GM18861 (cell line): Measurements from ENCODE around the gene RELN.
"Not testable (repeated sequence)": the region's sequence is repeated elsewhere in the genome, so short reads cannot be mapped to it uniquely, and the experiment has no call there.

Source experiments
- ATAC-seq: cut with Tn5 transposase; IDR thresholded peaks from one replicate; pipeline ENCODE4 v1.9.1; 2021; ENCODE audit not compliant: unreplicated experiment

Gene RELN

GRCh38 chr7:103947026-103947655, 42.3 kb downstream of the RELN start:
- ATAC-seq, result no peak

GRCh38 chr7:103944230-103944900, 45.1 kb downstream of the RELN start:
- no peak for ATAC-seq

- ATAC-seq, result no peak
These were observed 47.5 kb downstream of the RELN start for GRCh38 chr7:103941976-103942375.

- no peak for ATAC-seq
These were observed 48.8 kb downstream of the RELN start for GRCh38 chr7:103940382-103941268.

DNA sequence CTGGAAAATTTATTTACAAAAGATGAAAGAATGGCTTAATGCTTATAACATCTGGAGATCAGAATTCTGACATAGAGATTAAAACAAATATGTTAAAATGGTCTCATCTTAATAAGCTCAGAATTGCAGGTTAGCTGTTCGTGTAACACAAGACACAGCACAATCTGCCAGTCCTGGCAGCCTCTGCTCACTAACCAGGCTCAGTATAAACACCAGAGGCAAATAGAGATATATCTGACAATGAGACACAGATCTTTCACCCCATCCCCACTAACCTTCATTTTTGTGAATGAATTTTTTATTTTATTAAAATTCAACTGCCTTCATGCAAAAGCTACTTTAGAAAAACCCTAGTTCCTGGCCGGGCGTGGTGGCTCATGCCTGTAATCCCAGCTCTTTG, 51.8 kb downstream of the RELN start:
- ATAC-seq, result no peak

DNA sequence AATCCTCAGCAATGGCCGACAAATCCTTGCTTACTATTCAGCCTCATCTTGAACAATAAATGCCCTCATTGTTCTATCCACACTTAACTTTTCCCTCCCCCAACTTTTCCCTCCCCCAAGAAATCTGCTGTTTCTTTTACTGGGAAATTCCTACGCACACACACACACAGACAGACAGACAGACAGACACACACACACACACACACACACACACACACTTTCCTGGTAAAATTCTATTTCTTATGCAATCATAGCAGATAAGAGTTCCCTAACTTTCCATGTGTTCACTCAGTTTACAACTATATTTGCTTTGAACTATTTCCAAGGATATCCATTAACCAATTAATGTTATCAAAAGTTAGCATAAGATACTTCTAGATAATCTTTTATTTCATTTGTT, 52.9 kb downstream of the RELN start:
- no peak for ATAC-seq

- no peak for ATAC-seq
These were observed 55.0 kb downstream of the RELN start for GRCh38 chr7:103934508-103934907.

DNA sequence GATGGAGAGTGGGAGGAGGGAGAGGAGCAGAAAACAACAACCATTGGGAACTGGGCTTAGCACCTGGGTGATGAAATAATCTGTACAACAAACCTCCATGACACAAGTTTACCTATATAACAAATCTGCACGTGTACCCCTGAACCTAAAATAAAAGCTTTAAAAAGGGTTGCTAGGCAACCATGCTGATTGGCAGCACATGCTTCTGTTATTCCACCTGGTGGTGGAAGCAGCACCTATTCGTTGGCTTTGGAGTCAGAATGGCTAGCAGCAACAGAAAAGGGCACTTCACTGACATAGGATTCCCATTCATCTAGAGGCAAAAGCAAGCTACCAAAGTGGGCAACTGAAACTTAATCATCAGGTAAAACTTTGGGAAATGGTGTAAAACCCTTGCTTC, 57.1 kb downstream of the RELN start:
- ATAC-seq, result no peak

GRCh38 chr7:103929901-103930311, 59.6 kb downstream of the RELN start:
- no peak for ATAC-seq

DNA sequence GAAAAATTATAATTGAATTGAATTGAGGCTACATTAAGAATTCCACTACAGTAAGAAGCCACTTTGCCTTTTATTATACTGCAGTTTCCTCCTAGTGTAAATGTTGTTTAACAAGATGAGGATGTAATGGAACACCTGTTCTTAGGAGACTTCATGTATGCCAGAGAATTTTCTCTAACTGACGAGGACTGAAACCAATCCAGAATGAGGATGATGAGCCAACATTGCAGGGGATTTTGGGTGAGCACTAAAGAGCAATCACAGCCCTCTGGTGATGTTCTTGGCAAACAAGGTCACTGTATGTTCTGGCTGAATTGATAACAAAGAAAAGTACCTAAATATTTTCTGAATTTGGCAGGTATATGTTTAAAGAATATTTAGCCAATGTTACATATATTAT, 60.9 kb downstream of the RELN start:
- no peak for ATAC-seq

DNA sequence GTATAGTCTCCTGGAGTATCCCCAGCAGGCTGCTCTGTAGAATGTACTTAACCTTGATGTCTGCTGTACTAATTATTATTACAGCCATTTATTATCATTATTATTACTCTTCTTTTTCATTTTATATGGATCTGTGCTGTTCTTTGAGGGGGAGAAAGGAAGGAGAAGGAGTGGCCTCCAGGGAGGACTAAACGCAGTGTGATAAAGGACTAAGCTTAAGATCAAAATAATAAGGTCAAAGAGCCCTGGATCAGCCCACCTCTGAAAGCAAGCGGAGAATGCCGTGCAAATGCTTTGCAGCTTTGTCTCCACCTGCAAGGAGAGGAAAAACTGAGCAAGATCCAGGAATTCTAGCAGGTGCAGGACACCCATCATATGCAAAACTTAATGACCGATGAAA, 65.3 kb downstream of the RELN start:
- ATAC-seq, result no peak

- no peak for ATAC-seq
These were observed 67.1 kb downstream of the RELN start for GRCh38 chr7:103922407-103922806.

- ATAC-seq, result no peak
These were observed 67.8 kb downstream of the RELN start for GRCh38 chr7:103921692-103922091.

DNA sequence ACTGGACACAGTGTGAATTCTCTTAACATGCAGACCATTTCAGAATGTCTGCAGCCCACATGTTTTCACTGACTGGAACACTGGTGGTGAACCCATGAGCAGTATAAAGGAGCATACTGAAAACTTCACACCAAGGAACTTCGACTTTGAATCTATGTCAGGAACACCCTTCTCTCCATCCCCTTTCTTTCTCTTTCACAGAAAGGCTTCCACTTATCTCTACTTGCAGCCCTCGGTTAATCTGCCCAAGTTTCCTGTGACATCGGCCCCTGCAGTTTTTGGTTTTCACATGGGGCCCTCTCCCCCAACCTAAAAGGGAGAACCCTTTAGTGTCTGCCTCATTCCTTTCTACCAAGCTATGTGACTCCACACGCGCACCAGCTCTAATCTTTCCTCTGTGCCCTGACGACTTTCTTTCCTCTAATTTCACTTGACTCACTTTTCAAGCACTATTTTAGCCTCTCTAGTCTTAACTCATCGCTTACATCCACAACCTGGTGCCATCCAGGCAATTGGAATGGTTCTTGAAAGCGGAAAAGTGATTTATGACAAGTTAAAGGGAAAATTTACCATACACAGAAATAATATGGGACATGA, 70.1 kb downstream of the RELN start:
- no peak for ATAC-seq

DNA sequence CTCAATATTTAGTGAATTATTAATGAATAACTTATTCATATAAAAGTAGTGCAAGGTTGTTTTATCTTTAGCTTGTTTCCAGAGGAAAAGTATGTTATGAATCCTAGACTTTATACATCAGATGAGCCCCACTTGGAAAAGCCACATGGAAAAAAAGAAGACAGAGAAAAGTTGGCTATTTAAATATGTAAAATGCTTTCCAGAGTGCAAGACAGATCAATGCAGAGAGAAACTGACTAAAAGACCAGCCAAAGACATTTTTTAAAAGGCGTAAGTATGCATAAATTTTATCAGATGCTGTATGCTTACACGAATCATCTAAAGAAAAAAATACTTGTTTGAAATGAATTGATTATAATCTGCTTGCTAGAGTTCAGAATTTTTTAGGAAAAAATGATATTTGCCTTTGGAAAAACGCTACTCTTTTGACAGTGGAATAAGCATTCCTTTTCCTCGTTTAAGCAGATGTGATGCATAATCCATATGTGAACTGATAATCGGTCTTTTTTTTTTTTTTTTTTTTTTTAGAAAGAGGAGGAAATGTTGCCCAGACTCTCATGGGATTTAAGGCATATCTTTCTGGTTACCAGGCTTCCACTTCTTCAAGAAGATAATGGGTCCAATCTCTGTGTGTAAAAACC, 70.7 kb downstream of the RELN start:
- ATAC-seq, result no peak

DNA sequence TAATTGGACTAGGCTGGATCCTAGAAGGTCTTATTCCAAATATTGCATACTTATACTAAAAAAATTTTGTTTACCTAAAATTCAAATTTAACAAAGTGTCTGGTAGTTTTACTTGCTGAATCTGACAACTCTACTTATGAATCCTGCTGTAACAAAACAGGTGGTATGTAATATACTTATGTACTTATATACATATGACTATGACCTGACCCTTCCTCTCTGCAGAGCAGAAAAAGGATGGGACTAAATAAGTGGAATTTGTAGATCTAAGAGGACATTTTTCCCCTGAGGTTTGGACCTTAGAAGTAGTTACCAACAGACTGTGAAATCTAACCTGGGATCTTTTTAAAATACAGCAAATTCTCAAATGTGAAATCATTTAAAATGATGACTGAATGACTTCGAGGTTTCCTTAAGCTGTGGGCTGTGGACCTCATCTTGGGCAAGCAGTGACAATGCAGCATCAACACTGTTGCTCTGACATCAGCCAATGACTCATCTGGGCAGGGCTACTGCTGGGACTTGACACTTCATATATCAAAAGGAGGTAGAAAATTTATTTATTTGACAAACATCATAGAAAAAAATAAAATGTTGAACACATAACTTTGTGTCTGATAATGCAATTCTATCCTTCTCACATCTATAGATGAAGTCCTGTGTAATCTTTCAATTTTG, 73.6 kb downstream of the RELN start:
- no peak for ATAC-seq

- no peak for ATAC-seq
These were observed 75.1 kb downstream of the RELN start for GRCh38 chr7:103914147-103914899.

DNA sequence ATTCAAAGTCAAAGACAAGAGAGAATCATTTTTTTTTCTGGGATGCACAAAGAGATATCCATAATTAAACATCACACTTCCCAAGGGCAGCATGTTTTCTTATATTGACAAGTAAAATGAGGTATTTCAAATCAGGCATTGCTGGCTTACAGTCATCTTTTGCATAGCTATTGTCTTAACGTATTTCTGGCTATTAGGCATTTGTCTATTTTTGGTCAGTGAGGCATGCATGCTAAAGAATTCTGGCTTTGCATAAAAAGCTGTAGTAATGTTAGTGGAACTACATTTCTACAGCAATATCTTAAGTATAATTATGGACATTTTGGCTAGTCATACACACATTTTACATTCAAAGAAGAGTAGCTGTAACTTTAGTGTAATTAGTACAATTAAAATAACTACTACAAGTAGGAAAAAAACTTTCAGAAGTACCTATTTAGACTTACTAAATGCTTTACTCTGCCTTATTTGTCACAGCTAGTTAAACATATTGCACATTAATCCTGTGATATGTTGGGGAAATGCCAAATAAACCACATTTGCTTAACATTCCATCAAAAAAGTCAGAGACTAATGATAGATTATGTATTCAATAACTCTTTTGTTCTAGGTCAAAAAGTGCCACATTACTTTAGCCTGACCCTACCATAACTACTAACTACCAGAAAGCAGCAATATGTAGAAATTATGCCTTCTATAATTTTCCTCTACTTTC, 76.4 kb downstream of the RELN start:
- no peak for ATAC-seq

DNA sequence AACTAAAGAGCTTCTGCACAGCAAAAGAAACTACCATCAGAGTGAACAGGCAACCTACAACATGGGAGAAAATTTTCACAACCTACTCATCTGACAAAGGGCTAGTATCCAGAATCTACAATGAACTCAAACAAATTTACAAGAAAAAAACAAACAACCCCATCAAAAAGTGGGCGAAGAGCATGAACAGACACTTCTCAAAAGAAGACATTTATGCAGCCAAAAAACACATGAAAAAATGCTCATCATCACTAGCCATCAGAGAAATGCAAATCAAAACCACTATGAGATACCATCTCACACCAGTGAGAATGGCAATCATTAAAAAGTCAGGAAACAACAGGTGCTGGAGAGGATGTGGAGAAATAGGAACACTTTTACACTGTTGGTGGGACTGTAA, 78.4 kb downstream of the RELN start:
- ATAC-seq, result not testable (repeated sequence)
